Panc1 (cell line): ENCODE data around the gene SDR9C7. TPM values are rescaled to one million over a fixed set of nuclear protein-coding genes. Genes with fewer than 3 reads are reported as not detected.
"Not testable (repeated sequence)": the region's sequence is repeated elsewhere in the genome, so short reads cannot be mapped to it uniquely, and the experiment has no call there.

Source experiments
- ATAC-seq: fragments of 200-7000 bp; cut with Tn5 transposase; 2 replicates; pipeline ENCODE4 v1.9.1; 2020; ENCODE audit warnings: mild to moderate bottlenecking, moderate library complexity
- BruUV-seq: library from RNA; stranded (reverse); fragments of 400-500 nt; replicated peaks from 2 replicates; lab custom pipeline; 2021; lab: Mats Ljungman, UMichigan
- CTCF ChIA-PET: fragments of 300-600 bp; sonication (Branson Sonifier 250); formaldehyde crosslinking; loops from one replicate; lab custom pipeline; 2022; ENCODE audit warnings: antibody characterized with exemption; lab: Charles Lee
- POLR2A ChIA-PET: fragments of 300-600 bp; sonication (Branson Sonifier 250); formaldehyde crosslinking; loops from one replicate; lab custom pipeline; 2022; ENCODE audit warnings: antibody characterized with exemption; lab: Charles Lee
- DNase-seq: peaks from one replicate; pipeline ENCODE4 v3.0.0-alpha.2; 2010; ENCODE audit warnings: low read depth, low spot score
- H3K27ac ChIP-seq: 2 replicates; pipeline ENCODE4 v1.5.1; 2011; ENCODE audit warnings: mild to moderate bottlenecking, low read length, inconsistent platforms
- H3K27me3 ChIP-seq: fragments of 200-500 bp; sonication (Bioruptor generic); 2 replicates; pipeline ENCODE4 v1.6.0; 2014; ENCODE audit warnings: low read length, inconsistent platforms; ENCODE audit not compliant: control insufficient read depth, insufficient read depth
- H3K36me3 ChIP-seq: fragments of 200-500 bp; sonication (Bioruptor generic); 2 replicates; pipeline ENCODE4 v1.5.1; 2014; ENCODE audit warnings: inconsistent platforms, mild to moderate bottlenecking, low read length, moderate library complexity; ENCODE audit not compliant: control insufficient read depth, insufficient read depth
- H3K4me1 ChIP-seq: 2 replicates; pipeline ENCODE4 v1.5.1; 2011; ENCODE audit warnings: inconsistent platforms, mild to moderate bottlenecking, low read length, moderate library complexity; ENCODE audit not compliant: control insufficient read depth, insufficient read depth
- H3K4me3 ChIP-seq, 2 experiments: 2 replicates each; pipeline ENCODE4 v1.5.1; 2011 to 2012; ENCODE audit warnings: low read depth in 2 of 2, low read length in 2 of 2, mild to moderate bottlenecking in 2 of 2, inconsistent platforms in 1 of 2, moderate library complexity in 1 of 2
- H3K9me3 ChIP-seq: fragments of 200-500 bp; sonication (Bioruptor generic); 2 replicates; pipeline ENCODE4 v1.5.1; 2014; ENCODE audit warnings: low read depth, mild to moderate bottlenecking, inconsistent platforms, low read length, moderate library complexity; ENCODE audit not compliant: control insufficient read depth, insufficient read depth
- CTCF ChIP-seq: fragments of 450-650 bp; IDR thresholded peaks from 2 replicates; pipeline ENCODE4 v1.5.1; 2017; ENCODE audit warnings: mild to moderate bottlenecking
- POLR2AphosphoS5 ChIP-seq: IDR thresholded peaks from 2 replicates; pipeline ENCODE4 v1.6.1; 2012; ENCODE audit warnings: mild to moderate bottlenecking, low read depth, low read length, moderate library complexity
- REST ChIP-seq, 2 experiments: IDR thresholded peaks; 2 replicates each; pipeline ENCODE4 v1.6.1; 2011 to 2012; ENCODE audit warnings: low read depth in 2 of 2, control low read depth in 1 of 2, low read length in 1 of 2, mild to moderate bottlenecking in 1 of 2, moderate library complexity in 1 of 2; ENCODE audit not compliant: insufficient read depth in 1 of 2
- SIN3A ChIP-seq: IDR thresholded peaks from 2 replicates; pipeline ENCODE4 v1.6.1; 2012; ENCODE audit warnings: low read depth, mild to moderate bottlenecking, low read length, moderate library complexity, borderline replicate concordance; ENCODE audit not compliant: insufficient read depth
- TCF7L2 ChIP-seq: IDR thresholded peaks from 2 replicates; pipeline ENCODE4 v1.6.1; 2011; ENCODE audit warnings: mild to moderate bottlenecking, low read depth, low read length, inconsistent platforms
- in situ Hi-C: cut with HindIII; loops from 2 replicates; pipeline ENCODE4 v1.10.0; 2016; ENCODE audit warnings: low sequenced_read_pairs, low pct_unique_long_range_greater_than_20kb
- intact Hi-C: fragments of 100-400 bp; cut with micrococcal nuclease; formaldehyde crosslinking; loops from one replicate; pipeline ENCODE4 v1.10.0; 2022; ENCODE audit not compliant: unreplicated experiment
- total RNA-seq: library from RNA; stranded (reverse); gene quantifications from one replicate; pipeline ENCODE4 v1.2.1, GENCODE V29; 2021; ENCODE audit not compliant: unreplicated experiment

Gene SDR9C7
- total RNA-seq, 1 experiment from 2014 or later: not detected

GRCh38 chr12:56914256-56914655, 20.0 kb downstream of the SDR9C7 start:
- Histone ChIP-seq H3K4me3 (no peak overlapping the region), H3K27ac (no peak overlapping the region), H3K27me3 (peaks cover 6% of the 10 kb centered on the region; the same call in 1 of the 2 replicates), H3K36me3 (no peaks in the 10 kb centered on the region), H3K9me3 (no peaks in the 10 kb centered on the region), H3K4me1 (no peaks in the 10 kb centered on the region)
- DNase-seq (no peak), ATAC-seq (no peak)
- in situ Hi-C loops (no loop called here), intact Hi-C loops (no loop called here)
- CTCF ChIA-PET: no interaction called here
- no peak for TF ChIP-seq POLR2AphosphoS5
- TF ChIP-seq REST (IDR thresholded peaks at IDR 0.05; ENCODE audit: insufficient read depth in 1 of 2, low read depth in 2 of 2, low read length in 1 of 2): no peak
- TF ChIP-seq TCF7L2: no peak
- TF ChIP-seq CTCF: no peak
- no peak for TF ChIP-seq SIN3A
- no TSS peak for BruUV-seq
- POLR2A ChIA-PET: no interaction called here

- POLR2A ChIA-PET, H3K9me3 ChIP-seq, in situ Hi-C loops, H3K36me3 ChIP-seq, H3K27me3 ChIP-seq, intact Hi-C loops, ATAC-seq, DNase-seq, CTCF ChIA-PET, H3K4me1 ChIP-seq, H3K4me3 ChIP-seq, BruUV-seq, H3K27ac ChIP-seq: not testable (repeated sequence)
These were observed 24.8 kb downstream of the SDR9C7 start for GRCh38 chr12:56909403-56909802.

- ChIA-PET POLR2A (no interaction called here), CTCF (no interaction called here)
- Histone ChIP-seq H3K9me3 (no peaks in the 10 kb centered on the region), H3K27ac (no peak overlapping the region), H3K27me3 (peaks cover 5% of the 10 kb centered on the region), H3K4me3 (no peak overlapping the region), H3K4me1 (no peaks in the 10 kb centered on the region), H3K36me3 (no peaks in the 10 kb centered on the region; the same call in 1 of the 2 replicates)
- ATAC-seq: no peak
- BruUV-seq: no TSS peak
- TF ChIP-seq TCF7L2: no peak
- no peak for TF ChIP-seq POLR2AphosphoS5
- no peak for TF ChIP-seq SIN3A
- no peak for TF ChIP-seq REST (IDR thresholded peaks at IDR 0.05; ENCODE audit: insufficient read depth in 1 of 2, low read depth in 2 of 2, low read length in 1 of 2)
- no peak for TF ChIP-seq CTCF
- in situ Hi-C loops: no loop called here
- intact Hi-C loops: no loop called here
- DNase-seq: no peak
These were observed 26.1 kb downstream of the SDR9C7 start for GRCh38 chr12:56908136-56908535.
